GM21529 (cell line): ENCODE measurements around the gene ATP8A1.
"Not testable (repeated sequence)": the region's sequence is repeated elsewhere in the genome, so short reads cannot be mapped to it uniquely, and the experiment has no call there.

Source experiments
- ATAC-seq: cut with Tn5 transposase; IDR thresholded peaks from one replicate; pipeline ENCODE4 v1.9.1; 2021; ENCODE audit not compliant: unreplicated experiment

ATP8A1 gene

DNA sequence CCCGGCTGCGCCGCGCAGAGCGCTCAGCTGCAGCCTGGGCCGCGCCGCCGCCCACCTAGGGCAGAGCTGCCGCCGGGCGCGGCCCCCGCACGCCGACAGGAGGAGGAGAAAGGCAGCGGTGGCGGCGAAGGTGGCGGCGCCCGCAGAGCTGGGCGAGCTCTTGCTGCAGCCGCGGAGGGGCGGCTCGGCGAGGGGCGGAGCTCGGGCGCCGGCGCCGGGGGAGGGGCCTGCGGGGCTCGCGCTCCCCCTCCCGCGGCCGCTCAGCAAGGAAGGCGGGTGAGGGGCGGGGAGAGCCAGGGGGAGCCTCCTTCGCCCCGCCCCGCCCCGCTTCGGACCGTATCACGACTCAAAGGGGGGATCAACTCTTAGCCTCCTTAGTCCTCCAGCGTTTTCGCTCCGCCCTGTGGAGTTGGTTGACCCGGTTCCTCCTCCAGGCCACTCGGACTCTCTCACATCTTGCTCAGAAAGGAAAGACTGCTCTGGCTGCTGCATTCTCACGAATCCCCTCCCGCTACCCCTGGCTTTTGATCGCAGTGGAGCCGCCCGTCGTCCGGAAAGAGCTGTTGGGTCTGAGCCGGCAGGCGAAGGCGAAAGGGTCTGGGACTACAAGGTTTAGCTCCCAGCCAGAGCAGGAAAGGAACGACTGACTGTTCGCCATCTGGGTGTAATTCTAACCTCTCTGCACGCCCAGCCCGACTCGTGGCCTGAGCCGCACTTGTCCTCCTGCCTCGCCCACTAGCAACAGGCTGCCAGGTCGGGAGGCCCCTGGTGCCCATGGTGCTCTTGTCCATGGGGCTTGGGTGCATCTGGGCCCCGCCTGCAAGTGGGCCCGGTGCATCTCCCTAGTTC, at the start of gene ATP8A1:
Gene ATP8A1 (minus strand): TSS at position 162 of the 849 bp plus-strand sequence. CDS start 232 bp downstream, outside the sequence.
- ATAC-seq = peak; percentile 68

DNA sequence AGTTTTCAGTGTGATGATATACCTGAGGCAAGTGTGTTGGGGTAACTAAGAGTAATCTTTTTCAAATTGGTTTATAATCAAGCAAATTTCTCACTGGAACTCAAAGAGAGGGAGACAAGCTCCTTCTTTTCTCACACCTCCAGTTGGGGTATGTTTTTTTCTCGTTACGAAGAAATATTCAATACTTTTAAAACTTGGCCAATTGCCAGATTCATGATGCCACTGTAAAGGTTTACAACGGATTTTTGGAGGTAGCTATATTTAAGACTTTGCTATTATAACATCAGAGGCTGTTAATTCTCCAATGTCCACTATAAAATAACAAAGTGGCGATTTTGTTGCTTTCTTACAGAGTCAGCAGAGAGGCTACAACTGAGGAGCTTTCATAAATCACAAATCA, 49.2 kb upstream of the ATP8A1 start:
- no peak for ATAC-seq

DNA sequence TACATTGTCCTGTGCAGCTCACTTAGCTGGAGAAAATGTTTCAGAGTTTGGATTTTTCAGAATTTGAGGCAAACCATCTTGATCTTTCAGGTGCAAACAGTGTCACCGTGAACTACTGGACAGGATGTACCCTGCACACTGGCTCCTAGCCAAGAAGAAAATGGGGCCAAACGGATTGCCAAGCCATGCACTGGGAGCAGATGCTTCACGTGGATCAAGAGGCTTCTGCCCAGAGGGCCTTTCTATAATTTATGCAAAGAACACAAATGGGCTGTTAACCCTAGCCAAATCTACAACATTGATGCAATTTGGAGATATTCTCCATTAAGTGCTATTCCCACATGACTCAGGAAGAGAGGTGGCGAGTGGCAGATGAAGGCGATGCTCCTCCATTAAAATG, 46.9 kb upstream of the ATP8A1 start:
- ATAC-seq = no peak

- ATAC-seq = no peak
These were observed 46.0 kb upstream of the ATP8A1 start for GRCh38 chr4:42702895-42703294.

- not testable (repeated sequence) for ATAC-seq
These were observed 44.9 kb upstream of the ATP8A1 start for GRCh38 chr4:42701780-42702179.

- no peak for ATAC-seq
These were observed 33.6 kb upstream of the ATP8A1 start for GRCh38 chr4:42690537-42690936.

- ATAC-seq = no peak
These were observed 26.5 kb upstream of the ATP8A1 start for GRCh38 chr4:42683393-42683792.

DNA sequence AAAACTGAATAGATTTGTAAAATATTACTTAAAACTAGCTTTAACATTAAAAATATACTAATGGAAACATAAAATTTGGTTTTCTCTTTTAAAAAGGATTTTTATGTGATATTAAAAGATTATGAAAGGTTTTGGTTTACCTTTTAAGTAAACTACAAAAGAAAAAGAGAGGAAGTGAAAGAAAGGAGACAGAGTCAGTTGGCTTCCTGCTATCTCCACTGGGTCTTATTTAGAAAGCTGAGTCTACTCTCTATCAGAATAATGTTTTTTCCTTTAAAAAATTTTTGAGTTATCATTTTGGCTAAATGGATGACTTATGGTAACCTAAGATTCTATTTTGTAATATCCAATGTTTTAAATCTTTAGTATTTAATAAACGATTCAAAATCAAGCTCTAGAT, 21.6 kb upstream of the ATP8A1 start:
- no peak for ATAC-seq

- no peak for ATAC-seq
These were observed 19.4 kb upstream of the ATP8A1 start for GRCh38 chr4:42676066-42676951.

GRCh38 chr4:42673082-42673425, 16.1 kb upstream of the ATP8A1 start:
- peak; percentile 39 for ATAC-seq

DNA sequence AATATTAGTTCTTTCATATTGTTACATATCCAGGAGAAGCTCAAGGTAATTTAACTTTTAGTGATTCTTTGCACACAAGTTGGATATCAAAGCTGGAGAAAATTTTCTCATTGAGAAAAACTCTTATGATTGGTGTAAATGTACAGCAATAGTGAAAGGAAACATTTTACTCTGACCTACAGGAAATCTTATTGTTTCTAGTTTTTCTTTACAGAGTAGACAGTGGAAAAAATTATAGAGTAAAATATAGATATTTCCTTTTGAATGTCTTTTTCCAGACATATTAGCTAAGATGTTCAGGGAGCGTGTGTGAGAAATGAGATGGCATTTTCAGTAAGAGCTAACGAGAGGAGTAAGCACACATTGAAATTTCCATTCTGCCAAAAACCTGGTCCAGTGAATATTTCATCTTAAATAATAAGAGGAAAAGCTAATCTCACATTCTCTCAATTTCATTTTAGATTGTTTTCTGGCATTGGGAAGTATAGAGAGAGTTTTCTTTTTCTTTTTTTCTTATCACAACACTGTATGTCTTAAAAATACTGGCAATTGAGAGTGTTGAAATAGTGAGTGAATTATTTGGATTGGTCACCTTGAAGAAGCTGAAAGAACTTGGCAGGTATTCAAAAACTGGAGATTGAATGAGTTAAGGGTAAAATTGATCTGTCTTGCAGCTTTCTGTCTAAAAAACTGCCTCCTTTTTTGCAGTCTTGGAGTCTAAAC, 15.6 kb upstream of the ATP8A1 start:
- ATAC-seq = no peak

DNA sequence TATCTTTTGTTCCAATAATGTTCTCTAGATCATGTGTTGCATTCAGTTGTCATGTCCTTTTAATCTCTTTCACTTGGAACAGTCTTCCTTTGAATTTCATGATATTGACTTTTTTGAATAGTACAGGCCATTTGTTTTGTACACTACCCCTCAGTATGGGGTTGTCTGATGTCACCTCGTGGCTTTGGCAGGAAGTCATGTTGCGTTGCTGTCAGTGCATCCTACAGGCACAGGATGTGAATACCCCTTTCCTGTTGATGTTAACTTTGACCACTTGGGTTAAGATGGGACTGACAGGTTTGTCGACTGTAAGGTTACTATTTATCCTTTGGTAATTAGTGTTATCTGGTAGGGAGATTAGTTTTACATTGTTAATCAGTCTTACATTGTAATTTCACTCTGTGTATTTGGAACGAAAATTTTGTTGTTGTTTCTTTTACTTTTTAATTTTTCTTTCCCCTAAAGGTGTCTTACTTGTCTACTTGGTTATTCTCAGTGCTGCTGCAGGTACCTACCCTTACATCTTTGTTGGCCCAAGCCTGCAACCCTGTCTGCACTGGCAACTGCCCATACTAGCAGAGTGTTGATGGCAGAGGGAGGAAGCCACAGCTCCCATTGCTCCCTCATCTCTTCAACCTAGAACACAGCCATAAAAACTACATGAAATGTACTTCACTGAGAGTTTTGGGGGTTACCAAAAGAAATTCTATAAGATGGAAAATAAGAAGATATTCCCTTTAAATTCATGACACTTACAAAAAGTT, 14.7 kb upstream of the ATP8A1 start:
- ATAC-seq = peak; percentile 68

GRCh38 chr4:42658261-42658660, 1.4 kb upstream of the ATP8A1 start:
- ATAC-seq = no peak

GRCh38 chr4:42656679-42656943, 294 bp downstream of the ATP8A1 start:
- no peak for ATAC-seq

GRCh38 chr4:42655921-42656678, 805 bp downstream of the ATP8A1 start:
- ATAC-seq = peak; percentile 30

DNA sequence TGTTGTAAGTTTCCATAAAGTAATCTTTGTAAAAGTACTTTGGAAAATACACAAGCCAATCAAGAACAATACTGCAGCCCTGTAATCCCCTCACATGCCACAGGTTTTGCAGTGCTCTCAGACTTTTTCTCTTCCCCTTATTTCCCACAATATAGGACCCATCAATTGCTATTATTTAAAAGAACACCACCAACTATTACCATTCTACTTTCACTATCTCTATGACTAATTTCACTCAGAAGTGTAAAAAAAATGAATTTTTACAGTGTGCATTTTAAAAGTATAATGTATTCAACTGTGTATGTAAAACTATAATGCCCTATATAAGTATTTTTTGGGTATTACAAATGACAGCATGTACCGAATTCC, 1.7 kb downstream of the ATP8A1 start:
- no peak for ATAC-seq

GRCh38 chr4:42654631-42655268, 2.2 kb downstream of the ATP8A1 start:
- ATAC-seq = peak; percentile 17

- no peak for ATAC-seq
These were observed 3.0 kb downstream of the ATP8A1 start for GRCh38 chr4:42653626-42654560.
